ENCODE data around the gene FCF1. TPM values are rescaled to one million over a fixed set of nuclear protein-coding genes. Genes with fewer than 3 reads are reported as not detected.

FCF1 gene
- total and polyA plus RNA-seq, 2 of the 4 experiments (the other 2 are of a cell fraction): 37.1 to 45.5 TPM

DNA sequence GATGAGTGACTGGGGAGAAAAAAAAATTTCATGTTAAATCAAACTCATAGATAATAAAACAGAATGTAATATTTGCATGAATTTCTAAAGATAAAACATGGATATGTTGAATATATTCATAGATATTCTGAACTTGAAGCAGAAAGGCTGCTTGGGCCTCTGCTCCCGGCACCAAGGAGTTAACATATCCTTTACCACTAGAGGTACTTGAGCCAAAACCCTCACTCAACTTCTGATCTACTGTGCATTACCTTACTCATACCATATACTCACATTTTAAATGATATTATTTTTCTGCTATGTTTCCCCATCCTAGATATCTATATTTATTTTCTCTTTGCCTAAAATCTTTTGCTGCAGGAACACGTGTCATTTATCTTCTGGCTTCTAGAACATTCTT is 15.0 kb upstream of the FCF1 start:
- H3K4me2 ChIP-seq (ENCODE audit: low read depth, low read length): peak overlapping the region; percentile 24; the same call in 1 of the 2 replicates
- H3K18ac ChIP-seq (ENCODE audit: low read depth, low read length): no peak overlapping the region
- no CpG with 5 or more reads among the region's 2 CpGs for WGBS, 2 experiments (ENCODE audit: extremely low coverage in 2 of 2, insufficient read length in 1 of 2)
- no peak overlapping the region for H4K5ac ChIP-seq (ENCODE audit: low read depth, low read length)
- no peak overlapping the region for H3K4me3 ChIP-seq (ENCODE audit: insufficient read depth, low read depth, low read length)
- peaks cover 11% of the 10 kb centered on the region for H3K4me1 ChIP-seq (ENCODE audit: control insufficient read depth, insufficient read depth, low read length)
- peaks cover 24% of the 10 kb centered on the region for H3K9me1 ChIP-seq (ENCODE audit: insufficient read depth, low read length)
- ChIA-PET CTCF (no interaction called here), POLR2A (ENCODE audit: unreplicated experiment) (no interaction called here)
- H3K56ac ChIP-seq (ENCODE audit: extremely low read depth, insufficient read depth, low read length): no peak overlapping the region
- TF ChIP-seq RAD21 (IDR thresholded peaks at IDR 0.05; ENCODE audit: low read length) (no peak), MXI1 (IDR thresholded peaks at IDR 0.05; ENCODE audit: borderline replicate concordance, low read depth, low read length) (no peak), FOS (IDR thresholded peaks at IDR 0.05; ENCODE audit: low read depth, low read length) (no peak), CEBPB (IDR thresholded peaks at IDR 0.05; ENCODE audit: low read depth, low read length) (no peak)
- H2AK5ac ChIP-seq (ENCODE audit: low read depth, low read length): no peak overlapping the region
- dilution Hi-C loops (cut with HindIII; ENCODE audit: low sequenced_read_pairs, unreplicated experiment) (no loop called here), intact Hi-C loops (cut with micrococcal nuclease) (no loop called here), in situ Hi-C loops (cut with MboI; ENCODE audit: low sequenced_read_pairs) (no loop called here)
- ATAC-seq (ENCODE audit: low read depth) (peak; percentile 32; the same call in 1 of the 2 replicates), DNase-seq (no peak)
- H2AFZ ChIP-seq (replicated peaks; ENCODE audit: low read length, poor library complexity): no peak overlapping the region
- H3K4ac ChIP-seq (ENCODE audit: low read depth, low read length): peak overlapping the region; percentile 46; the same call in 1 of the 2 replicates
- peaks cover 46 to 73% of the 10 kb centered on the region in 2 experiments for H3K79me1 ChIP-seq (ENCODE audit: low read depth in 1 of 2, low read length in 2 of 2)
- H3K9ac ChIP-seq (ENCODE audit: low read depth, low read length): no peak overlapping the region
- H2BK120ac ChIP-seq (ENCODE audit: low read depth, low read length): no peak overlapping the region
- no peak overlapping the region for H4K91ac ChIP-seq (ENCODE audit: insufficient read depth, low read depth, low read length)
- H3K27me3 ChIP-seq (ENCODE audit: control insufficient read depth, insufficient read depth, low read length): no peaks in the 10 kb centered on the region
- H4K20me1 ChIP-seq (ENCODE audit: insufficient read depth, low read length): peaks cover 32% of the 10 kb centered on the region; the same call in 1 of the 2 replicates
- H3K9me3 ChIP-seq (ENCODE audit: control insufficient read depth, insufficient read depth, low read length): peaks cover 3% of the 10 kb centered on the region; the same call in 1 of the 2 replicates
- 0 out of 2 replicates have a peak overlapping the region, but pooled peaks have one; percentile 59 for H3K14ac ChIP-seq (replicated peaks; ENCODE audit: low read depth, low read length)
- BruUV-seq (replicated peaks): no TSS peak
- no peak overlapping the region for H4K8ac ChIP-seq (ENCODE audit: low read depth in 2 of 2, low read length in 2 of 2)
- H3K23ac ChIP-seq (ENCODE audit: low read depth, low read length): peak overlapping the region; percentile 64; the same call in 1 of the 2 replicates
- H2BK15ac ChIP-seq (ENCODE audit: low read depth, low read length): no peak overlapping the region
- no peaks in the 10 kb centered on the region for H3K36me3 ChIP-seq (ENCODE audit: control insufficient read depth, insufficient read depth, low read length)
- no peak overlapping the region for H2AK9ac ChIP-seq (replicated peaks; ENCODE audit: low read depth, low read length, poor library complexity)
- H3K27ac ChIP-seq (ENCODE audit: insufficient read depth, low read length): no peak overlapping the region
- peak overlapping the region; percentile 86 for H2BK5ac ChIP-seq (ENCODE audit: low read depth, low read length, poor library complexity, severe bottlenecking)
- H2BK20ac ChIP-seq (ENCODE audit: low read depth, low read length): 0 out of 2 replicates have a peak overlapping the region, but pooled peaks have one; percentile 29
